Measurements from ENCODE around the gene SEC61A2. TPM values are rescaled to one million over a fixed set of nuclear protein-coding genes. Genes with fewer than 3 reads are reported as not detected.
"Not testable (repeated sequence)": the region's sequence is repeated elsewhere in the genome, so short reads cannot be mapped to it uniquely, and the experiment has no call there.

Gene SEC61A2
- total and polyA plus RNA-seq, 2 of the 4 experiments (the other 2 are of a cell fraction), result 6.8 to 10.3 TPM

DNA sequence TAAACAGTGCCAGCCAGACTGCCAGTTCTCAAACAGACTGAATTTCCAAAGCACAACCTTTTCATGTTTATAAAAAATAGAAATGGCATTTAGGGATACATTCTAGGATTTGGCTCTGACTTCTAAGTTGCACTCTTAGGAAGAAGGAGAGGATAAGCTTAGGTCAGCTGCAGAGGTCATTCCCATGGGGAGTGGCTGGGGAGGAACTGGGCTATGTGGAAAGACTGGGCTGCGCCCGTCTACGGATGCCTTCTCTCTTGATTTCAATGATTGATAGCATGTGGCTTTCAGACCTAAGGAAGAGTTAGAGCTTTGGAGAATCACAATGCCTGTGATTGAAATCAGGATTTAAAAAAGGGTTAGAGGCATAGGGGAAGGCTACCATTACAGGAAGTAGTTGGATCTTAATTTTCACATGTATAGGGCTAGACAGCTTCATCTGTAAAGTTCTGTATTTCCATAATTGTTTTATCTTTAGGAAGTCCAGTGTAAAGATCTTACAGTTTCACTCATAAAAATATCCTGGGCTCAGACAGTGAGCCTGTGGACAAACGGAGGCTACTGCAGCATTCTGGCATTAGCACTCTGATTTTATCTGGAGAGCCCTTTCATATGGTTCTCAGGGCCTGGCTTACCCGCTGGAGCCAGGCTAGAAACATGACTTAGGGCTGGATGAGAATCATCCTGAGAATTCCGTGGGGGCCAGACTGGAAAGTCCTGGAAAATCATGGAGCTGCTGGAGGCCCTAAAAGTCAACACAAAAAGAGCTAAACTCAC, 36.7 kb downstream of the SEC61A2 start (continued):
- no peak for TF ChIP-seq CHD1 (IDR thresholded peaks at IDR 0.05; ENCODE audit: low read depth, low read length)

DNA sequence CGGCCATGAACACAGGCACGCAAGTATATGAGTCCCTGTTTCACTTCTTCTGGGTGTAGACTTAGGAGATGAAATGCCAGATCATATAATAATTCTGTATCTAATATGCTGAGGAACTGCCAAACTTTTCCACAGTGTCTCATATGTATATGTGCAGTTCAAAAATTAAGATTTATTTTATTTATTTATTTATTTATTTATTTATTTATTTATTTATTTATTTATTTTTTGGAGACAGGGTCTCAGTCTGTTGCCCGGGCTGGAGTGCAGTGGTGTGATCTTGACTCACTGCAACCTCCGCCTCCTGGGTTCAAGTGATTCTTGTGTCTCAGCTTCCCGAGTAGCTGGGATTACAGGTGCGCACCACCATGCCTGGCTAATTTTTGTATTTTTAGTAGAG, 42.0 kb downstream of the SEC61A2 start:
- H4K5ac ChIP-seq (ENCODE audit: low read depth, low read length); H2BK120ac ChIP-seq (ENCODE audit: low read depth, low read length); H3K27ac ChIP-seq (ENCODE audit: insufficient read depth, low read length); H3K9me3 ChIP-seq (ENCODE audit: control insufficient read depth, insufficient read depth, low read length); H3K23ac ChIP-seq (ENCODE audit: low read depth, low read length); H3K18ac ChIP-seq (ENCODE audit: low read depth, low read length); H3K4me2 ChIP-seq (ENCODE audit: low read depth, low read length); H2BK20ac ChIP-seq (ENCODE audit: low read depth, low read length); H3K4me1 ChIP-seq (ENCODE audit: control insufficient read depth, insufficient read depth, low read length); H4K8ac ChIP-seq (ENCODE audit: low read depth in 2 of 2, low read length in 2 of 2); intact Hi-C loops (cut with micrococcal nuclease); H3K27me3 ChIP-seq (ENCODE audit: control insufficient read depth, insufficient read depth, low read length); H4K20me1 ChIP-seq (ENCODE audit: insufficient read depth, low read length); H3K9ac ChIP-seq (ENCODE audit: low read depth, low read length); dilution Hi-C loops (cut with HindIII; ENCODE audit: low sequenced_read_pairs, unreplicated experiment); H3K9me1 ChIP-seq (ENCODE audit: insufficient read depth, low read length); H2AK5ac ChIP-seq (ENCODE audit: low read depth, low read length); BruUV-seq (replicated peaks); H3K14ac ChIP-seq (replicated peaks; ENCODE audit: low read depth, low read length); H2BK5ac ChIP-seq (ENCODE audit: low read depth, low read length, poor library complexity, severe bottlenecking); H2BK15ac ChIP-seq (ENCODE audit: low read depth, low read length); POLR2A ChIA-PET (ENCODE audit: unreplicated experiment); H2AK9ac ChIP-seq (replicated peaks; ENCODE audit: low read depth, low read length, poor library complexity); ATAC-seq (ENCODE audit: low read depth); H2AFZ ChIP-seq (replicated peaks; ENCODE audit: low read length, poor library complexity); H3K4me3 ChIP-seq (ENCODE audit: insufficient read depth, low read depth, low read length); H4K91ac ChIP-seq (ENCODE audit: insufficient read depth, low read depth, low read length); DNase-seq; H3K56ac ChIP-seq (ENCODE audit: extremely low read depth, insufficient read depth, low read length); in situ Hi-C loops (cut with MboI; ENCODE audit: low sequenced_read_pairs); H3K4ac ChIP-seq (ENCODE audit: low read depth, low read length): not testable (repeated sequence)
- peaks cover 4 to 13% of the 10 kb centered on the region in 2 experiments; a peak in 2 of 4 replicates for H3K79me1 ChIP-seq (ENCODE audit: low read depth in 1 of 2, low read length in 2 of 2)
- peaks cover 52% of the 10 kb centered on the region for H3K36me3 ChIP-seq (ENCODE audit: control insufficient read depth, insufficient read depth, low read length)
- CTCF ChIA-PET, result interaction anchor here (0.6 kb wide), 1 partner anchor 634 kb away, joined by 7 read pairs; no protein-coding TSS in a partner anchor
- no CpG with 5 or more reads among the region's 6 CpGs for WGBS, 2 experiments (ENCODE audit: extremely low coverage in 2 of 2, insufficient read length in 1 of 2)
